Muscle of arm (tissue), 12 donors: ENCODE measurements around the gene EPB41L2. TPM values are rescaled to one million over a fixed set of nuclear protein-coding genes. Genes with fewer than 3 reads are reported as not detected.
A peak's percentile ranks its signal among the peaks of the same experiment; 100 is the strongest.
"Not testable (repeated sequence)": the region's sequence is repeated elsewhere in the genome, so short reads cannot be mapped to it uniquely, and the experiment has no call there.

Source experiments
- DNase-seq: peaks from one replicate; pipeline ENCODE4 v3.0.0-alpha.2; 2013
- polyA plus RNA-seq, 12 donors: library from polyadenylated mRNA; unstranded; fragments of 120-200 nt; gene quantifications; one replicate each; pipeline ENCODE4 v1.2.1, GENCODE V29; 2013; ENCODE audit not compliant: insufficient read length in 12 of 12

The EPB41L2 gene
- polyA plus RNA-seq, 12 donors: 165 to 362 (median 233) TPM; not detected in 1

GRCh38 chr6:130918171-130918570, 144.9 kb downstream of the EPB41L2 start:
- no peak for DNase-seq

- not testable (repeated sequence) for DNase-seq
Observed at GRCh38 chr6:130915606-130916005, 147.4 kb downstream of the EPB41L2 start.

GRCh38 chr6:130913120-130913519, 149.9 kb downstream of the EPB41L2 start:
- no peak for DNase-seq

- DNase-seq: no peak
Observed at GRCh38 chr6:130912434-130912833, 150.6 kb downstream of the EPB41L2 start.

- DNase-seq: no peak
Observed at GRCh38 chr6:130908958-130909357, 154.1 kb downstream of the EPB41L2 start.

- no peak for DNase-seq
Observed at GRCh38 chr6:130908188-130908587, 154.9 kb downstream of the EPB41L2 start.

- DNase-seq: no peak
Observed at GRCh38 chr6:130907687-130908086, 155.4 kb downstream of the EPB41L2 start.

GRCh38 chr6:130906736-130907381, 156.2 kb downstream of the EPB41L2 start:
- no peak for DNase-seq

GRCh38 chr6:130903602-130904001, 159.4 kb downstream of the EPB41L2 start:
- DNase-seq: no peak

- DNase-seq: no peak
Observed at GRCh38 chr6:130903007-130903406, 160.0 kb downstream of the EPB41L2 start.

GRCh38 chr6:130900913-130901312, 162.1 kb downstream of the EPB41L2 start:
- no peak for DNase-seq

GRCh38 chr6:130896249-130896648, 166.8 kb downstream of the EPB41L2 start:
- no peak for DNase-seq

- no peak for DNase-seq
Observed at GRCh38 chr6:130895516-130895915, 167.5 kb downstream of the EPB41L2 start.

GRCh38 chr6:130893766-130894165, 169.3 kb downstream of the EPB41L2 start:
- DNase-seq: no peak

GRCh38 chr6:130893277-130893676, 169.8 kb downstream of the EPB41L2 start:
- no peak for DNase-seq

GRCh38 chr6:130890521-130890971, 172.5 kb downstream of the EPB41L2 start:
- DNase-seq: no peak

- DNase-seq: no peak
Observed at GRCh38 chr6:130889423-130889822, 173.6 kb downstream of the EPB41L2 start.

GRCh38 chr6:130888246-130888645, 174.8 kb downstream of the EPB41L2 start:
- no peak for DNase-seq

GRCh38 chr6:130886966-130887365, 176.1 kb downstream of the EPB41L2 start:
- DNase-seq: no peak

GRCh38 chr6:130885392-130886192, 177.5 kb downstream of the EPB41L2 start:
- DNase-seq: peak; percentile 85

- no peak for DNase-seq
Observed at GRCh38 chr6:130882370-130882769, 180.7 kb downstream of the EPB41L2 start.

GRCh38 chr6:130879826-130880225, 183.2 kb downstream of the EPB41L2 start:
- no peak for DNase-seq

- no peak for DNase-seq
Observed at GRCh38 chr6:130873746-130874145, 189.3 kb downstream of the EPB41L2 start.
